HG03103 (cell line): ENCODE measurements around the gene AK8.

Experiments used
- ATAC-seq: cut with Tn5 transposase; IDR thresholded peaks from one replicate; pipeline ENCODE4 v1.9.1; 2021; ENCODE audit warnings: low read depth; ENCODE audit not compliant: unreplicated experiment

AK8 gene

GRCh38 chr9:132679946-132680625 is 198.0 kb downstream of the AK8 start:
- ATAC-seq: no peak

- ATAC-seq: no peak
Measured at GRCh38 chr9:132677976-132678375, 200.1 kb downstream of the AK8 start.
